T-cell (primary cell): ENCODE results near the gene PGM2L1. TPM values are rescaled to one million over a fixed set of nuclear protein-coding genes. Genes with fewer than 3 reads are reported as not detected.

Experiments
- ATAC-seq, 4 experiments: fragments of 200-7000 bp in 3 of 4; fragments of 150-1000 bp in 1 of 4; cut with Tn5 transposase; replicated peaks in 1 of 4; 1 replicate in 3 of 4; 2 replicates in 1 of 4; pipeline ENCODE4 v1.10.0; 2021; ENCODE audit warnings: moderate library complexity in 3 of 4, mild to moderate bottlenecking in 2 of 4, moderate number of reproducible peaks in 1 of 4
- CTCF ChIA-PET, 2 donors: fragments of 300-600 bp; sonication (Branson Sonifier 250); formaldehyde crosslinking; loops; one replicate each; lab custom pipeline; 2022; ENCODE audit warnings: antibody characterized with exemption in 2 of 2; lab: Charles Lee
- POLR2A ChIA-PET, 2 donors: fragments of 300-600 bp; sonication (Branson Sonifier 250); formaldehyde crosslinking; loops; one replicate each; lab custom pipeline; 2022; ENCODE audit warnings: antibody characterized with exemption in 2 of 2; lab: Charles Lee
- DNase-seq, 35 experiments: peaks; one replicate each; pipeline versions ENCODE4 v3.0.0 to v3.0.0-alpha.2; 2013 to 2023
- H3K27ac ChIP-seq: one replicate; pipeline ENCODE4 v1.5.1; 2013; ENCODE audit warnings: low read length
- H3K27me3 ChIP-seq, 2 experiments: replicated peaks in 1 of 2; 1 replicate in 1 of 2; 2 replicates in 1 of 2; pipeline versions ENCODE4 v1.6.1 to v1.7.0; 2013; ENCODE audit warnings: low read length in 1 of 2, mixed read lengths in 1 of 2; ENCODE audit not compliant: control insufficient read depth in 2 of 2, insufficient read depth in 2 of 2; ENCODE audit errors: extremely low read depth in 1 of 2
- H3K36me3 ChIP-seq, 2 donors: 1 replicate in 1 of 2; 2 replicates in 1 of 2; pipeline versions ENCODE4 v1.6.1 to v1.7.0; 2013; ENCODE audit warnings: low read length in 1 of 2; ENCODE audit not compliant: control insufficient read depth in 2 of 2, insufficient read depth in 1 of 2; ENCODE audit errors: extremely low read depth in 1 of 2
- H3K4me1 ChIP-seq, 2 experiments: 1 replicate in 1 of 2; 2 replicates in 1 of 2; pipeline versions ENCODE4 v1.6.1 to v1.7.0; 2013; ENCODE audit warnings: low read length in 2 of 2, mixed read lengths in 1 of 2; ENCODE audit not compliant: insufficient read depth in 2 of 2, control insufficient read depth in 1 of 2; ENCODE audit errors: extremely low read depth in 1 of 2
- H3K4me3 ChIP-seq, 2 donors: 1 replicate in 1 of 2; 2 replicates in 1 of 2; pipeline versions ENCODE4 v1.5.1 to v1.7.0; 2013; ENCODE audit warnings: mild to moderate bottlenecking in 2 of 2, low read length in 1 of 2, moderate library complexity in 1 of 2; ENCODE audit not compliant: control insufficient read depth in 1 of 2; ENCODE audit errors: extremely low read depth in 1 of 2
- H3K9me3 ChIP-seq: 2 replicates; pipeline ENCODE4 v1.7.0; 2013
- H3K27ac Mint-ChIP-seq, 2 donors: one replicate each; pipeline ENCODE4 v1.8.0; 2020 to 2021; ENCODE audit warnings: mild to moderate bottlenecking in 2 of 2, mixed read lengths in 2 of 2
- H3K27me3 Mint-ChIP-seq, 2 donors: one replicate each; pipeline ENCODE4 v1.8.0; 2021 to 2022; ENCODE audit warnings: mixed read lengths in 2 of 2
- H3K36me3 Mint-ChIP-seq: one replicate; pipeline ENCODE4 v1.8.0; 2021; ENCODE audit warnings: mixed read lengths
- H3K4me1 Mint-ChIP-seq, 3 donors: one replicate each; pipeline ENCODE4 v1.8.0; 2020 to 2022; ENCODE audit warnings: mixed read lengths in 3 of 3, mild to moderate bottlenecking in 1 of 3
- H3K4me3 Mint-ChIP-seq, 3 donors: one replicate each; pipeline ENCODE4 v1.8.0; 2020 to 2022; ENCODE audit warnings: mild to moderate bottlenecking in 3 of 3, mixed read lengths in 3 of 3, moderate library complexity in 3 of 3
- H3K9me3 Mint-ChIP-seq, 3 donors: one replicate each; pipeline ENCODE4 v1.8.0; 2020 to 2022; ENCODE audit warnings: mixed read lengths in 3 of 3
- WGBS: methylation state at CpG from one replicate; pipeline ENCODE4 v1.1.5; 2013; ENCODE audit warnings: missing lambda C conversion rate; ENCODE audit not compliant: insufficient coverage; 5-methylcytosine and 5-hydroxymethylcytosine counted together
- total RNA-seq, 35 experiments: library from RNA in 6 of 35; stranded (reverse) in 6 of 35; fragments of 120-200 nt in 1 of 35; gene quantifications; one replicate each; pipeline versions ENCODE4 v1.2.1 to v1.2.4 and lab custom pipeline; 2013 to 2026

The PGM2L1 gene
- total RNA-seq, 5 donors from 2014 or later (not counting 1 experiment from before 2014, with no cell fraction given) = 8.6 to 17.0 (median 15.0) TPM

DNA sequence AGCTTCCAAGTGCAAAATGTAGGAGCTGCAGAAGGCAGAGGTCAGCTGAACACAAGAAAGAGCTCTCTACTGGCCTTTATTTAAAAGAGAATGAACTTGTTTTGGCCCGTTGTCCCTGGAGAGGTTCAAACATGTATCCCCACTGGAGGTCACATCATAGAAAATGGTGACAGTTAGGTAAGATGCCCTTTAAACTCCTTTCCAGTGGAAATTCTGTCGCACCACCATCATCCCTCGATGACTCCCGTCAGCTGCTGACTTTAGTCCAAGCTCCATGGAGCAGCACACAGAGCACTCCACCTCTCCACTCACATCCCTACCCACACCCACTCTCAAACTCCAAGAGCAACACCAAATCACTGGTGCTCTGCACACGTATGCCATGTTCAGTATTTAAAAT, 71.6 kb downstream of the PGM2L1 start:
- no peaks in the 10 kb centered on the region for H3K4me1 Mint-ChIP-seq
- H3K9me3 Mint-ChIP-seq = no peaks in the 10 kb centered on the region
- Histone ChIP-seq H3K9me3 (no peaks in the 10 kb centered on the region), H3K27me3 (peaks cover 0 to 6% of the 10 kb centered on the region in 2 experiments), H3K36me3 (peaks cover 0 to 3% of the 10 kb centered on the region in 2 donors), H3K4me3 (no peak overlapping the region), H3K27ac (no peak overlapping the region), H3K4me1 (no peaks in the 10 kb centered on the region)
- H3K27ac Mint-ChIP-seq = no peak overlapping the region
- peaks cover 8% of the 10 kb centered on the region for H3K36me3 Mint-ChIP-seq
- ChIA-PET POLR2A (no interaction called here), CTCF (no interaction called here)
- DNase-seq = no peak
- no peak for ATAC-seq
- WGBS = 91% methylated on average over 4 of the region's 5 CpGs
- H3K4me3 Mint-ChIP-seq = no peak overlapping the region
- H3K27me3 Mint-ChIP-seq = peaks cover 0 to 7% of the 10 kb centered on the region in 2 donors

DNA sequence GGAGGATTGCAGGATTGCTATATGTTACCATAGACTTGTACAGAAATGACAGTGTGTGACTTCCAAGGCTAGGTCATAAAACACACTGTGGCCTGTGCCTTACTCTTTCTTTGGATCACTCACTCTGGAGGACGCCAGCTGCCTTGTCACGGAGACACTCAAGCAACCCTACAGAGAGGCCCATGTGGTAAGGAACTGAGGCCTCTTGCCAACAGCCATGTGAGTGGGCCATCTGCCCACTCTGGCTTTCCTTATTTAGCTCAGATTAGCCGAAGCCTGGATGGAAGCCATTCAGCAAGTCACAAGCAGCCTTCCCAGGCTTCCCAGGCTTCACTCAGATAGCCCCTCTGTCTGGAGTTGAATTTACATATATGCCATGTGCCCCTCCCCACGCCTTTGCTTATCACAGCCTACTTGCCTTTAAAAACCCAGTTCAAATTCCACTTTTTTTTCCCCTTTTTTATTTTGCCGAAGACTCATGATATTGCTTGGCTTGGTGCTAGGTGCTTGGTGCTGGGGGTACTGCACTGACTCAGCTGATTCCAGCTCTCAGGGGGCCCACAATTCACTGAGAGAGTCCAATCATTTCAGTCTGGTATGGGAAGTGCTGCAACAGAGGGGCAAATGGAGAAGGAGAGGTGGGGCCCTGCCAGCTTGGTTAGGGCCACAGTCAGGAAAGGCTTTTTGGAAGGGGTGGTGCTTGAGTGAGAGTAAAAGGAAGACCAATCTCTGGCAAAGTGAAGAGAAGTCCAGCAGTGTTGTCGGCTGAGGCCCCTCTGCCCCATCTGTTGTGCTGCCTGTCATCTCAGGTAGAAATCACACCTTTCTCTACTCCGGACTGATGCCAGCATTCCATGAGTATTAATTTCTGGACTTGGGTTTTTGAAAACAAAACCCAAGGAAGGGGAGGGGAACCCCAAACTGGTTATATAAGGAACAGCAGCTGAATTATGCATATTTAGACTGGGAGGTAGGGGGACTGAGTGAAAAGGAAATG, 72.3 kb downstream of the PGM2L1 start:
- Mint-ChIP-seq H3K4me3 (no peak overlapping the region), H3K27me3 (peaks cover 0 to 12% of the 10 kb centered on the region in 2 donors), H3K36me3 (peaks cover 8% of the 10 kb centered on the region), H3K9me3 (no peaks in the 10 kb centered on the region), H3K4me1 (peaks cover 0 to 2% (median 0%) of the 10 kb centered on the region in 3 donors), H3K27ac (no peak overlapping the region)
- Histone ChIP-seq H3K9me3 (no peaks in the 10 kb centered on the region), H3K27me3 (peaks cover 0 to 8% of the 10 kb centered on the region in 2 experiments), H3K27ac (no peak overlapping the region), H3K4me3 (no peak overlapping the region), H3K4me1 (no peaks in the 10 kb centered on the region), H3K36me3 (peaks cover 0 to 3% of the 10 kb centered on the region in 2 donors)
- no peak for DNase-seq
- WGBS = 92% methylated on average over 4 of the region's 7 CpGs
- CTCF ChIA-PET = no interaction called here
- POLR2A ChIA-PET = no interaction called here
- no peak for ATAC-seq

DNA sequence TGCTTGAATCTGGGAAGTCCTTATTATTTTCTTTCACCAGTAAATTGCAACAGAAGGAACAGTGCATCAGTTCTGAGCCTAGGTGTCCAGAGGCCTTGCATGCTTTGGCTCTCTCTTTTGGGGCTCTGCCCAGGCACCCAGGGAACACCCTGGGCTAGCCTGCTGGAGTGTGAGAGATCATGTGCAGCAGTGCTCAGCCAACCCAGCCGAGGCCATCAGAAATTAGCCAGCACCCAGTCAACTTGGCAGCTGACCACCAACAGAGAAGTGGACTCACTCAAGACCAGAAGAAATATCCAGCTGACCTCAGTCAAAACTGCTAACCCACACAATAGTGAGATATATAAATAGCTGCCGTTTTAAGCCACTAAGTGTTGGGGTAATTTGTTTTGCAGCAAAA, 75.6 kb downstream of the PGM2L1 start:
- peaks cover 0 to 15% of the 10 kb centered on the region in 2 experiments for H3K27me3 ChIP-seq
- peaks cover 3 to 20% of the 10 kb centered on the region in 2 donors for H3K27me3 Mint-ChIP-seq
- peaks cover 4% of the 10 kb centered on the region for H3K36me3 Mint-ChIP-seq
- H3K27ac ChIP-seq = no peak overlapping the region
- no peaks in the 10 kb centered on the region for H3K36me3 ChIP-seq
- H3K9me3 Mint-ChIP-seq = peaks cover under 1 to 5% (median 4%) of the 10 kb centered on the region in 3 donors
- no CpG with 5 or more reads among the region's 2 CpGs for WGBS
- no peaks in the 10 kb centered on the region for H3K9me3 ChIP-seq
- no peak overlapping the region for H3K4me3 Mint-ChIP-seq
- no peaks in the 10 kb centered on the region for H3K4me1 ChIP-seq
- ATAC-seq (no peak), DNase-seq (no peak)
- H3K4me1 Mint-ChIP-seq = peaks cover 0 to 2% (median 0%) of the 10 kb centered on the region in 3 donors
- CTCF ChIA-PET = interaction anchor here in 1 of 2 donors (1.9 kb wide), 1 partner anchor 67 kb away, joined by 6 read pairs; no protein-coding TSS in a partner anchor
- no peak overlapping the region for H3K27ac Mint-ChIP-seq
- POLR2A ChIA-PET = no interaction called here
- H3K4me3 ChIP-seq = no peak overlapping the region

DNA sequence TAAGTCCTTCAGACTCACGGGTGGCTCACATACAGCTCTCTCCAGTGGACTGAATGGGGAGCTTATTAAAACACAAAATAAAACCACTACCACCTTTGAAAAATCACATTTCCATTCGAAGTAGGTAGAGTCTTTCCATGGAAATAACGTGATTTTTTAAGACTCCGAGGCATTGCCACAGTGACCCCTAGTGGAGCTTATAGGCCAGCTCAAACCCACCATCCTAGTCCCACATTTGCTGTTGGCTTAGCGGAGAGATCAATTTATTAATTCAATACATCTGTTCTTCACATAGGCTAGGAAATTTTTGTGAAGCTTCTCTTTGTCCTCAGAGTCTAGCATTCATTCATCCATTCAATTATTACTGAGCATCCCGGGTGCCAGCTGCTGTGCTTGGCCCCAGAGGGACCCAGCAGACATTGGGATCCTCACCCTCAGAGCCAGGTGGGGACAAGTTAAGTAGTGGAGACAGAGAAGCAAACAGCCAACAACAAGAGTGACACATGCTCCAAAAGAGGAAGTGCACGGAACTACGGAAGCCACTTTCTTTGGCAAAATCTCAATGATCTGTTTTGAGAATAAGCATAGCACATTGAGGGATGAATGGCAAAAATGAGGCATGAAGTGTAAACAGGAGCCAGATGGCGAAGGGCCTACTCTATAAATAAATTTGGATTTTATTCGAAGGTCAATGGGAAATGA, 76.6 kb downstream of the PGM2L1 start:
- ATAC-seq (peak in 1 of 4 experiments; percentile 45), DNase-seq (peak in 6 of 35 experiments; percentile 2 to 57 (median 10))
- Histone ChIP-seq H3K27me3 (peaks cover 0 to 15% of the 10 kb centered on the region in 2 experiments), H3K4me3 (no peak overlapping the region), H3K36me3 (no peaks in the 10 kb centered on the region), H3K4me1 (no peaks in the 10 kb centered on the region), H3K9me3 (peaks cover 2% of the 10 kb centered on the region), H3K27ac (no peak overlapping the region)
- H3K36me3 Mint-ChIP-seq = no peaks in the 10 kb centered on the region
- CTCF ChIA-PET = interaction anchor here (0.6 to 1.9 kb wide), 5 partner anchors 17 to 130 kb away, joined by 3 to 6 read pairs (median 3); no protein-coding TSS in a partner anchor
- POLR2A ChIA-PET = interaction anchor here in 1 of 2 donors (0.6 kb wide), 1 partner anchor 89 kb away, joined by 11 read pairs; no protein-coding TSS in a partner anchor
- H3K4me3 Mint-ChIP-seq = no peak overlapping the region
- peaks cover 3 to 20% of the 10 kb centered on the region in 2 donors for H3K27me3 Mint-ChIP-seq
- no peak overlapping the region for H3K27ac Mint-ChIP-seq
- H3K4me1 Mint-ChIP-seq = peaks cover 0 to 2% (median 0%) of the 10 kb centered on the region in 3 donors
- 67% methylated on average over 5 of the region's 10 CpGs for WGBS
- H3K9me3 Mint-ChIP-seq = peaks cover 9 to 15% (median 14%) of the 10 kb centered on the region in 3 donors

DNA sequence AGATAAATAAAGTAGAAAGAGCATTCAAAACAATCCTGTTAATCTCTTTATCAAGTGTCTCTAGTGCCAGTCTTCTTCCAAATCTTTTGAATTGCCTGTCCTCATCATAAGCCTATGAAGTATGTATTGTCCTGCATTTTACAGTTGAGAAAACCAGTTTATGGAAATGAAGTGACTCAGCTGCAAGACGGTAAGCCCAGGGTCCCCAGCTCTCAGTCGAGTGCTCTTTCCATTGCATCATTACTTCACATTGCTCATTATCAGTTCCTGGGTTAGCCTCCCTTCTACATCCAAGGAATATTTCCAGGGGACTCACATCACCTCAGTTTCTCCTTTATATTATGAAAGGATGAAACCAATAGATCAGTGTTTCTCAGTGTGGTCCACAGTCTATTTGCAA, 77.7 kb downstream of the PGM2L1 start:
- peaks cover 0 to 11% of the 10 kb centered on the region in 2 experiments for H3K27me3 ChIP-seq
- H3K27ac ChIP-seq = no peak overlapping the region
- no peak for ATAC-seq
- peaks cover 10 to 18% (median 17%) of the 10 kb centered on the region in 3 donors for H3K9me3 Mint-ChIP-seq
- H3K27me3 Mint-ChIP-seq = peaks cover 3 to 20% of the 10 kb centered on the region in 2 donors
- peaks cover 0 to 2% (median 0%) of the 10 kb centered on the region in 3 donors for H3K4me1 Mint-ChIP-seq
- no CpG with 5 or more reads among the region's 2 CpGs for WGBS
- H3K27ac Mint-ChIP-seq = no peak overlapping the region
- no peak overlapping the region for H3K4me3 ChIP-seq
- no peak for DNase-seq
- H3K4me3 Mint-ChIP-seq = no peak overlapping the region
- POLR2A ChIA-PET = no interaction called here
- H3K4me1 ChIP-seq = no peaks in the 10 kb centered on the region
- CTCF ChIA-PET = interaction anchor here (0.7 to 1.9 kb wide), 2 partner anchors 65 to 407 kb away, joined by 6 to 13 read pairs; no protein-coding TSS in a partner anchor
- H3K36me3 Mint-ChIP-seq = no peaks in the 10 kb centered on the region
- no peaks in the 10 kb centered on the region for H3K36me3 ChIP-seq
- H3K9me3 ChIP-seq = peaks cover 3% of the 10 kb centered on the region
